GM08714 (cell line): ENCODE results near the gene KIAA1217.

Source experiments
- H3K4me3 ChIP-seq: fragments of 200-500 bp; sonication (Bioruptor generic); 2 replicates; pipeline ENCODE4 v1.5.1; 2014; ENCODE audit warnings: mild to moderate bottlenecking, low read length, inconsistent platforms
- ZNF274 ChIP-seq: IDR thresholded peaks from 2 replicates; pipeline ENCODE4 v1.6.1; 2012; ENCODE audit warnings: mild to moderate bottlenecking, low read depth, low read length

The KIAA1217 gene

DNA sequence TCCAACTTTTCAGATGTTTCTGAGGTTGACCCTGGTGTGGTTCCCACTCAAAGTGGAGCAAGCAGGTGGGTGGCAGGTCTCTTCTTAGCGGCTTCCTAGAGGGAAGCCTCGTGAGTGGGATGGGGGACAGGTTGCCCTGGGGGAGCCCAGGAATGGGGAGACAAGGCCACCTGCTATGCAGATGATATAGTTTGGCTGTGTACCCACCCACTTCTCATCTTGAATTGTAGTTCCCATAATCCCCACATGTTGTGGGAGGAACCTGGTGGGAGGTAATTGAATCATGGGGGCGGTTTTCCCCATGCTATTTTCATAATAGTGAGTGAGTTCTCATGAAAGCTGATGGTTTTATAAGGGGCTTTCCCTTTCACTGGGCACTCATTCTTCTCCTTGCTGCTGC lies 68.3 kb downstream of the KIAA1217 start:
- TF ChIP-seq ZNF274 = no peak
- H3K4me3 ChIP-seq = no peak overlapping the region

GRCh38 chr10:24277771-24278170 lies 68.8 kb downstream of the KIAA1217 start:
- H3K4me3 ChIP-seq = no peak overlapping the region
- TF ChIP-seq ZNF274 = no peak

DNA sequence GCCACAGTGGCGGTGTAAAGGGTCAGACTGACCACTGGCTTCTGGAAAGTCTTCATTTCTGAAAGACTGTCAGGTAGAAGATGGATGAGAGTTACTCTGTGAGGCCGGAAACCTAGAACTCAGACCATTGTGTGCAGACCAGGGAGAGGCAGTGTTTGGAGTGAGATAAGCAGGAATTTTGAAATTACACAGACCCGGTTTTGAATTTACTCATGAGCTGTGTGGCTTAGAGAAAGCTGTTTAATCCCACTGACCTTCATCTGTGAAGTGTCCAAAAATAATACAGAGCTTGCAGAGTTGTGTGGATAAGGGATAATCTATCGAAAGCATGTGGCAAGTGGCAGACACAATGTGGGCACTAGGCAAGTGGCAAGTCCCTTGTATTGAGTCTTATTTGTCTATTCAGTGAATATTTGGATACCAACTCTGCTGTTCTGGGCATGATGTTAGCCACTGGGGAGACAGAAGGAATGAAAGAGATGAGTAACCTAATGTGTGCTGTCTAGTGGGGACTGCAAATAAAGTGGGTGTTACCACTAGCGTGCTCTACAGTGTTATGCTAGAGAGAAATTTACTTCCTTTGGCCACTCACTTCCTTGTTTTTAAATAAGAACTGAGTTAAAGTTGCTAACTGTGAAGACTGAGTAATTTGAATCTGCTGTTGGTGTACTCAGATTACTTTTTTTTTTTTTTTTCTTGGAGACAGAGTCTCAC lies 69.4 kb downstream of the KIAA1217 start:
- no peak overlapping the region for H3K4me3 ChIP-seq
- TF ChIP-seq ZNF274 = no peak

- TF ChIP-seq ZNF274 = no peak
- no peak overlapping the region for H3K4me3 ChIP-seq
Measured at GRCh38 chr10:24279166-24279565, 70.2 kb downstream of the KIAA1217 start.

- TF ChIP-seq ZNF274 = no peak
- H3K4me3 ChIP-seq = no peak overlapping the region
Measured at GRCh38 chr10:24287559-24288195, 78.7 kb downstream of the KIAA1217 start.

DNA sequence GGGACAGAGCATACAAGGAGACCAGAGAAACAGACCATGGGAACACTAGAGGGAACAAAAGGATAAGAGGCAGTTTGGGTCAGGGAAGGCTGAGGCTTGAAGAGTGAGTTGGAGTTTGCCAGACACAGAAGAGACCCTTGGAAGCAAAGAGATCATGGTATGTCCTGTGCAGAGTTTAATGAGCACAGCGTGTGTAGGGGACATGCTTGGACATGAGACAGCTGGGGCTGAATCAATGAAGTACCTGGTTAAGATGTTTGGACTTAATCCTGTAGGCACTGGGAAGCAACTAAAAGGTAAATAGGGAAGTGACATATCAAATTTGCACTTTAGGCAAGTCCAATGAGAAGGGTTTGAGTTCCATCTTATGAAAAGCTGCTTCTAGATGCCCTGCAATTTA lies 79.6 kb downstream of the KIAA1217 start:
- TF ChIP-seq ZNF274 = no peak
- H3K4me3 ChIP-seq = no peak overlapping the region

- TF ChIP-seq ZNF274 = no peak
- no peak overlapping the region for H3K4me3 ChIP-seq
Measured at GRCh38 chr10:24289235-24289634, 80.3 kb downstream of the KIAA1217 start.

DNA sequence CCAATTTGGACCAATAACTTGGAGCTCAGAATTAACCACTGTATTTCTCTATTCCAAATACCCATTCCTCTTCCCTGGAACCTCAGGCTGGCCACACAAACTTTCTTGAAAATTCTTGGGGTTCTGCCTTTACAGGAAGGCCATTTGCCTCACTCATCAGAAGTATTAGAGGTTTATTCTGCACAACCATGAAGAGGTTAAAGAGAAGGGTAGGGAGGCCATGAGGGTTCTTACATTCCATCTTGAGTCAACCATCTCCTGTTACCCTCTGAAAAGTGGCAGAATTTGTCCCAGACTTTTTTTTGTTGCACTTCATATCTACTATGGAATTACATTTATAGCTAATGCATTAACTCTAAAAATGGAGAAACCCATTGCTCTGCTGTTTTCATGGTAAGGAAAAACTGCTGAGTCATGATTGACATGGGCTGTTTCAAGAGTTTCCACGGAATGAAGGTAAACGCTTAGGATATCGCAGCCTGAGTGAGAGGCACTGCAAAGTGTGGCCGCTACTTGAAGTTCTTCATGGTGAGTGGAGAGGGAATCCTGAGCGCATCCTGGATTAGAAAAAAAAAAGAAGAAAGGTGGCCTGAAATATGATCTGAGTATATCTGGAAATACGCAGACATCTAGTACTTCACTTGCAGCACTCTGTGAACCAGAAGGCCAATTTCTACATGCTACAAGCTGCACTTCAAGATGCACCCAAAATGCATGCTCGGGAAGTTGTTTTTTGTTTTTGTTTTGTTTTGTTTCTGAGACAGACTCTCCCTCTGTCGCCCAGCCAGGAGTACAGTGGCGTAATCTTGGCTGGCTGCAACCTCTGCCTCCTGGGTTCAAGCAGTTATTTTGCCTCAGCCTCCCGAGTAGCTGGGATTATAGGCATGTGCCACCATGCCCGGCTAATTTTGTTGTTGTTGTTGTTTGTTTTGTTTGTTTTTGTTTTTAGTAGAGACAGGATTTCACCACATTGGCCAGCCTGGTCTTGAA lies 83.7 kb downstream of the KIAA1217 start:
- no peak overlapping the region for H3K4me3 ChIP-seq
- TF ChIP-seq ZNF274 = no peak

DNA sequence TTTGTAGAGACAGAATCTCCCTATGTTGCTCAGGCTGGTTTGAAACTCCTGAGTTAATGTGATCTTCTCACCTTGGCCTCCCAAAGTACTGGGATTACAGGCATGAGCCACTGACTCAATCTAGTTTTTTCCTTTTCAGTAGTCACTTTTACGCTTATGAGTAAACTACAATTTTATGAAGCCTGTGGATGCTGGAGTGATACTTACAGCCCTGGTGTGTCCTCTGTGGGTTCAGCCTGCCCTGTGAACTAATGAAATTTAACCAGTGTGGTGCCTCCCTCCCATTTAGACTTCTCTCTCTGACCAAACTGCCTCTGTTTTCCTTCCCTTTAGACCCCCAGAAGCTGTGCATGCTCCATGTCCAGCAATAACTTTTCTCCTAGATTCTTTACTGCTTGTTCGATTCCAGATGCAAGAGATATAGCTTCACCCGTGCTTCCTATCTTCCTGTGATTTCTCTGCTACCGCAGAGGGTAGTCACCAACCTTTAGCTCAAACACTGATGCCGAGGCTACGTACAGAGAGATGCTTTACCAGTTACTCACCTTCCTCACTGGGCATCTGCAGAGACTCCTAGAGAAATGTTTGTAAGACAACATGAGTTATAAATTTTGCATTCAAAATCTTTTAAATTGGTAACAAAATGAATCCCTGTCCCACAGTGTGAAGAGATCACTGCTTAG lies 90.8 kb downstream of the KIAA1217 start:
- H3K4me3 ChIP-seq = no peak overlapping the region
- TF ChIP-seq ZNF274 = no peak

DNA sequence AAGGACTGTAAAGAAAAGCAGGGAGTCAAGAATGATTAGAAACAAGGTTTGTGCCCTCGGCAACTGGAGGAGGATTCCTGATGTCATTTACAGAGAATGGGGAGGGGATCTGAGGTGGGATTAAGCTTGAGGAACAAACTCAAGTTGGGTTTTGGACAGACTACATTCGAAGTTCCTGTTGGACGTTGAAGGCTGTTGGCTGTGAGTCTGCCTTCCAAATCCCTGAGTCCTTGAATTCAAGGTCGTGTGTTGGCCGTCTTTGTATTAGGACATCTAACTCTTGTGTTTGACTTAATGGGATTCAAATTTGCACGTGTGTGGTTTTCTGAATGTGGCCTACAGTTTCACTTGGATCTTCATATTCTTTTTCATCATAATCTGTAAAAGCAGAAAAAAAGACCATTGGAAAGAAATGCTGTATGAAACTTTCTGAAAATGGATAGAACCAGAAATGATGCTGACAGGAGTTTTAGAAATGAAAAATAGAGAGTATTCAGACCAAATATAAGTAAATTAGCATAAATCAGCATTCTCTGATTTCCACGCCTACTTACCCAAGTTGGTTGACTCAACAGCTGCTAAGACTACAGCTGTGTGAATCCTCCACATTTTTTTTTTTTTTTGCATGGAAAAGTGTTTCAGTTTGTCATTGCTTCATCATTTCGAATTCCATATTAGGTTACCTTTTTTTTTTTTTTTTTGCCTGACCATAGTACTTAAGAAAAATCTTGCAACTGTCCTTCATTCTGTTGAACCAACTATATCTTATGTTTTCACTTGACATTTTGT lies 94.8 kb downstream of the KIAA1217 start:
- no peak for TF ChIP-seq ZNF274

GRCh38 chr10:24305551-24306506 lies 96.9 kb downstream of the KIAA1217 start:
- no peak overlapping the region for H3K4me3 ChIP-seq
- no peak for TF ChIP-seq ZNF274

More for the DNA sequence above, 94.8 kb downstream of the KIAA1217 start:
- H3K4me3 ChIP-seq = no peak overlapping the region

GRCh38 chr10:24306507-24306875 lies 97.6 kb downstream of the KIAA1217 start:
- TF ChIP-seq ZNF274 = no peak
- no peak overlapping the region for H3K4me3 ChIP-seq
